SU-DHL-6 (cell line): Measurements from ENCODE around the gene MYO7A.

ENCODE experiments used
- H2AFZ ChIP-seq: fragments of 200-600 bp; sonication (generic); 2 replicates; pipeline ENCODE4 v1.6.1; 2014; ENCODE audit warnings: low read depth, mild to moderate bottlenecking, moderate library complexity, mixed read lengths, antibody characterized with exemption, low read length; ENCODE audit not compliant: severe bottlenecking
- H3F3A ChIP-seq: fragments of 200-600 bp; shearing (Covaris generic); 2 replicates; pipeline ENCODE4 v1.6.0; 2016; ENCODE audit warnings: antibody characterized with exemption, mild to moderate bottlenecking; ENCODE audit not compliant: insufficient read depth
- H3K27ac ChIP-seq: fragments of 200-600 bp; sonication (generic); 2 replicates; pipeline ENCODE4 v1.5.1; 2016; ENCODE audit warnings: low read depth, mild to moderate bottlenecking, low read length, moderate library complexity, mixed read lengths
- H3K27me3 ChIP-seq: fragments of 200-600 bp; sonication (generic), shearing (Covaris generic); 2 replicates; pipeline ENCODE4 v1.6.0; 2014; ENCODE audit warnings: mild to moderate bottlenecking, low read length
- H3K36me3 ChIP-seq: fragments of 200-600 bp; sonication (generic); 2 replicates; pipeline ENCODE4 v1.6.1; 2014; ENCODE audit warnings: mild to moderate bottlenecking, low read length, mixed read lengths
- H3K4me2 ChIP-seq: fragments of 300-600, 200-600 bp; shearing (Covaris generic), sonication (generic); 2 replicates; pipeline ENCODE4 v1.6.0; 2014; ENCODE audit warnings: low read length, low read depth, mild to moderate bottlenecking; ENCODE audit not compliant: poor library complexity, severe bottlenecking
- H3K4me3 ChIP-seq: fragments of 200-600 bp; sonication (generic); 2 replicates; pipeline ENCODE4 v1.5.1; 2014; ENCODE audit warnings: antibody characterized with exemption, low read length, mild to moderate bottlenecking, mixed read lengths; ENCODE audit not compliant: insufficient read depth, poor library complexity, severe bottlenecking
- H3K79me2 ChIP-seq: fragments of 200-600 bp; sonication (generic); 2 replicates; pipeline ENCODE4 v1.6.1; 2014; ENCODE audit warnings: mild to moderate bottlenecking, low read length, moderate library complexity; ENCODE audit not compliant: insufficient read depth
- H3K9ac ChIP-seq: fragments of 200-600 bp; sonication (generic); 2 replicates; pipeline ENCODE4 v1.7.0; 2014; ENCODE audit warnings: mild to moderate bottlenecking, low read length
- H3K9me2 ChIP-seq: fragments of 200-600 bp; sonication (generic); replicated peaks from 2 replicates; pipeline ENCODE4 v1.6.1; 2014; ENCODE audit warnings: low read length; ENCODE audit not compliant: insufficient read depth
- H3K9me3 ChIP-seq: fragments of 200-600 bp; sonication (generic); 2 replicates; pipeline ENCODE4 v1.6.1; 2014; ENCODE audit warnings: low read length, mixed read lengths; ENCODE audit not compliant: insufficient read depth
- H4K20me1 ChIP-seq: fragments of 200-600 bp; sonication (generic); 2 replicates; pipeline ENCODE4 v1.6.1; 2014; ENCODE audit warnings: low read depth, mild to moderate bottlenecking, antibody characterized with exemption, low read length, moderate library complexity, mixed read lengths
- CTCF ChIP-seq: fragments of 200-600 bp; sonication (generic); IDR thresholded peaks from one replicate; pipeline ENCODE4 v1.5.1; 2017; ENCODE audit warnings: antibody characterized with exemption, mild to moderate bottlenecking, low read length, moderate library complexity; ENCODE audit not compliant: insufficient read depth, poor library complexity, severe bottlenecking
- EZH2phosphoT487 ChIP-seq: fragments of 200-600 bp; sonication (generic), shearing (Covaris generic); conservative IDR thresholded peaks from 2 replicates; pipeline ENCODE4 v1.6.1; 2018; ENCODE audit warnings: mild to moderate bottlenecking, antibody characterized with exemption, low read length, moderate library complexity, mixed read lengths

Gene MYO7A

GRCh38 chr11:77193911-77194830, 66.1 kb downstream of the MYO7A start:
- no peaks in the 10 kb centered on the region for H3K79me2 ChIP-seq
- H2AFZ ChIP-seq: no peak overlapping the region
- H3K9ac ChIP-seq: no peak overlapping the region
- no peaks in the 10 kb centered on the region for H4K20me1 ChIP-seq
- H3K9me2 ChIP-seq: no peaks in the 10 kb centered on the region
- TF ChIP-seq CTCF (no peak), EZH2phosphoT487 (no peak)
- no peaks in the 10 kb centered on the region for H3F3A ChIP-seq
- H3K36me3 ChIP-seq: no peaks in the 10 kb centered on the region
- H3K4me2 ChIP-seq: no peak overlapping the region
- H3K9me3 ChIP-seq: no peaks in the 10 kb centered on the region
- no peak overlapping the region for H3K27ac ChIP-seq
- H3K27me3 ChIP-seq: no peaks in the 10 kb centered on the region
- no peak overlapping the region for H3K4me3 ChIP-seq

GRCh38 chr11:77195071-77195755, 67.2 kb downstream of the MYO7A start:
- Histone ChIP-seq H2AFZ (no peak overlapping the region), H3K36me3 (no peaks in the 10 kb centered on the region), H3K27me3 (no peaks in the 10 kb centered on the region), H3K79me2 (no peaks in the 10 kb centered on the region), H3K9me3 (no peaks in the 10 kb centered on the region), H3K4me3 (no peak overlapping the region), H4K20me1 (no peaks in the 10 kb centered on the region), H3K9ac (no peak overlapping the region), H3F3A (no peaks in the 10 kb centered on the region), H3K4me2 (no peak overlapping the region), H3K27ac (no peak overlapping the region), H3K9me2 (no peaks in the 10 kb centered on the region)
- TF ChIP-seq EZH2phosphoT487 (no peak), CTCF (no peak)

- Histone ChIP-seq H2AFZ (no peak overlapping the region), H3K4me2 (no peak overlapping the region), H3K79me2 (no peaks in the 10 kb centered on the region), H3K9me3 (no peaks in the 10 kb centered on the region), H3F3A (no peaks in the 10 kb centered on the region), H3K9me2 (no peaks in the 10 kb centered on the region), H3K9ac (no peak overlapping the region), H3K36me3 (no peaks in the 10 kb centered on the region), H3K27me3 (no peaks in the 10 kb centered on the region), H3K4me3 (no peak overlapping the region), H3K27ac (no peak overlapping the region), H4K20me1 (no peaks in the 10 kb centered on the region)
- no peak for TF ChIP-seq CTCF
- no peak for TF ChIP-seq EZH2phosphoT487
Observed at GRCh38 chr11:77196961-77197360, 68.9 kb downstream of the MYO7A start.
